ENCODE results near the gene HDAC7. TPM values are rescaled to one million over a fixed set of nuclear protein-coding genes. Genes with fewer than 3 reads are reported as not detected.

The HDAC7 gene
- total RNA-seq, 1 donor from 2014 or later = 120 TPM

DNA sequence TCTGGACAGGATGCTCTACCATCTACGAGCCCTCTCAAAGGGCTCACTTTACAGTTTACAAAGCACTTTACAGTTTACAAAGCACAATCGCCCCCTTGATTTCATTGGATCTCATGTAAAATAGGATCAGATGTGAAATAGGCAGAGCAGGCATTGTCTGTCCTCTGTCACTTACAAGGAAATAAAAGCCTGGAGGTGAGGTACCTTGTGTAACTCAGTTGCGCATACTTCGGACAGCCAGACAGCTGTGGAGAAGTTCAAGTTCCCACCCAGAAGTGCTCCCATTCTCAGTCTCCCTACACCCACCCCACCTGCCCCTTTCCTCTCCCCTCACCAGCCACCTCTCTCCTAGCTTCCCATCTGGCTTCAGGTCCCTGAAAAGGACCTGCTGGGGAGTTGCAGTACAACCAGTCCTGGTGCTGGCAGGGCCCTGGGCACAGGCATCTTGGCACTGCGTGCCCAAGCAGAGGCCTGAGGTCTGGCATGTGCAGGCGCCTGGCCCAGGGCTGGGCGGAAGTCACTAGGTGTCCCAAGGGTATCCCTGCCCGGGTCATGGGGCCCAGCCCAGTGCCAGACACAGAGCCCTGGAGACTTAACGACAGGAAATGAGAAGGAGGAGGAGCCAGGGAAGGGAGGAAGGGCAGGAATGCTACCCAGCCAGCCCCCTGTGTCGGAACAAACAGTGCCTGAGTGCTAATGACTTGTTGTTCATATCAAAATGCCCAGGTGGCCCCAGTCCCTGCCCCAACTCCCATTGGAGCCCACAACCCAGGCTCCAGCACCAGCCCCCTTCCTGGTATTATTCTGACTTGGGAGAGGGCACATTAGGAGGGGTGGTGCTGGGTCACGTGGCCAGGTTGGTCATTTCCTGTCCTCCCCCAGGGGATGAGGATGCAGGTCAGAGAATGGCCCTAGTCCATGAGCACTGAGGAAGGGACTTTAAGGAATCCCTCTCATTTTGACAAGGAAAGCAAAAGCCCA, 66.4 kb downstream of the HDAC7 start:
- DNase-seq (ENCODE audit: extremely low spot score, unreplicated experiment) = no peak
- peaks cover 28% of the 10 kb centered on the region for H3K4me1 Mint-ChIP-seq (ENCODE audit: unreplicated experiment)

DNA sequence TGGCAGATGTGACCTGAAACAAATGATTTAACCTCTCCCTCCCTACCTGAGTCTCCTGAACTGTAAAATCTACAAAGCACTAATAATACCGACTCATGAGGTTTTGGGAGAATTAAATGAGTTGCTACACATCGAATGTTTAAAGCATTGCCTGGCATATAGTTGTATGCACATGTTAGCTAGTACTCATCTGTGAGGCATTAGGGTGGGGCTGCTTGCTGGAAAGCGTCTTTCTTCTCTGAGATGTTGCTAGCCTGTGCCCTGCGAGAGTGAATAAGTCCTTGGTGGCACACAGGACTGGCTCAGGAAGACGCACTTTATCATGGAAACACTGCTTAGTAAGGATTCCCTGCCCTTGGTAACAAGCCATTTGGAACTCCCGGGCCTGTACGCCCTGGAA, 67.2 kb downstream of the HDAC7 start:
- Mint-ChIP-seq H3K4me3 (ENCODE audit: unreplicated experiment) (no peak overlapping the region), H3K36me3 (ENCODE audit: unreplicated experiment) (no peaks in the 10 kb centered on the region), H3K4me1 (ENCODE audit: unreplicated experiment) (peaks cover 24% of the 10 kb centered on the region), H3K27ac (ENCODE audit: unreplicated experiment) (peak overlapping the region; percentile 75), H3K9me3 (ENCODE audit: unreplicated experiment) (no peaks in the 10 kb centered on the region), H3K27me3 (ENCODE audit: unreplicated experiment) (no peaks in the 10 kb centered on the region)
- no peak for DNase-seq (ENCODE audit: extremely low spot score, unreplicated experiment)
- TF ChIP-seq CTCF (IDR thresholded peaks at IDR 0.05) = no peak

More for the DNA sequence above, 66.4 kb downstream of the HDAC7 start:
- Mint-ChIP-seq H3K9me3 (ENCODE audit: unreplicated experiment) (no peaks in the 10 kb centered on the region), H3K27ac (ENCODE audit: unreplicated experiment) (peak overlapping the region; percentile 75), H3K36me3 (ENCODE audit: unreplicated experiment) (no peaks in the 10 kb centered on the region), H3K27me3 (ENCODE audit: unreplicated experiment) (no peaks in the 10 kb centered on the region), H3K4me3 (ENCODE audit: unreplicated experiment) (no peak overlapping the region)
- TF ChIP-seq CTCF (IDR thresholded peaks at IDR 0.05) = no peak

- Mint-ChIP-seq H3K4me1 (ENCODE audit: unreplicated experiment) (peaks cover 22% of the 10 kb centered on the region), H3K9me3 (ENCODE audit: unreplicated experiment) (no peaks in the 10 kb centered on the region), H3K36me3 (ENCODE audit: unreplicated experiment) (no peaks in the 10 kb centered on the region), H3K27ac (ENCODE audit: unreplicated experiment) (no peak overlapping the region), H3K4me3 (ENCODE audit: unreplicated experiment) (no peak overlapping the region), H3K27me3 (ENCODE audit: unreplicated experiment) (no peaks in the 10 kb centered on the region)
- DNase-seq (ENCODE audit: extremely low spot score, unreplicated experiment) = no peak
- TF ChIP-seq CTCF (IDR thresholded peaks at IDR 0.05) = no peak
Measured at GRCh38 chr12:47752121-47752520, 67.6 kb downstream of the HDAC7 start.

DNA sequence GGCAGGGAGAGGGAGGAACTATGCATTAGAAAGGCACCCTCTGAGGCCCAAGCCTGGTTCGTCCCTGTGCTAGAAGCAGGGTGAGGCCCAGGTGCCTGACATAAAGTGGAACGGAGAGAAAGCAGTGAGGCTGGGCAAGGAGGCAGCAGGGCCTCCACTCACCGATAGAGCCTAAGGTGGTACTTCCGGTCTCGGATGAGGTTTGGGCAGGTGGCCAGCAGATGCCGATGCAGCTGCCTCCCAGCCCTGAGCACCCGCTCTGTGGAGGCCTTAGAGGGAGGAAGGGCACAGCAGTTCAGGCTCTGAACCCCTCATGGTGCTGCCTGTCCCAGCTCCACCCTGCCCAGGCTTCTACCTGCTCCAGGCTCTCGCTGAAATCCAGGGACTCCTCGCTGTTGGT, 68.1 kb downstream of the HDAC7 start:
- no peak overlapping the region for H3K4me3 Mint-ChIP-seq (ENCODE audit: unreplicated experiment)
- no peak for TF ChIP-seq CTCF (IDR thresholded peaks at IDR 0.05)
- no peak for DNase-seq (ENCODE audit: extremely low spot score, unreplicated experiment)
- no peaks in the 10 kb centered on the region for H3K27me3 Mint-ChIP-seq (ENCODE audit: unreplicated experiment)
- peaks cover 22% of the 10 kb centered on the region for H3K4me1 Mint-ChIP-seq (ENCODE audit: unreplicated experiment)
- H3K36me3 Mint-ChIP-seq (ENCODE audit: unreplicated experiment) = no peaks in the 10 kb centered on the region
- H3K27ac Mint-ChIP-seq (ENCODE audit: unreplicated experiment) = no peak overlapping the region
- H3K9me3 Mint-ChIP-seq (ENCODE audit: unreplicated experiment) = no peaks in the 10 kb centered on the region

DNA sequence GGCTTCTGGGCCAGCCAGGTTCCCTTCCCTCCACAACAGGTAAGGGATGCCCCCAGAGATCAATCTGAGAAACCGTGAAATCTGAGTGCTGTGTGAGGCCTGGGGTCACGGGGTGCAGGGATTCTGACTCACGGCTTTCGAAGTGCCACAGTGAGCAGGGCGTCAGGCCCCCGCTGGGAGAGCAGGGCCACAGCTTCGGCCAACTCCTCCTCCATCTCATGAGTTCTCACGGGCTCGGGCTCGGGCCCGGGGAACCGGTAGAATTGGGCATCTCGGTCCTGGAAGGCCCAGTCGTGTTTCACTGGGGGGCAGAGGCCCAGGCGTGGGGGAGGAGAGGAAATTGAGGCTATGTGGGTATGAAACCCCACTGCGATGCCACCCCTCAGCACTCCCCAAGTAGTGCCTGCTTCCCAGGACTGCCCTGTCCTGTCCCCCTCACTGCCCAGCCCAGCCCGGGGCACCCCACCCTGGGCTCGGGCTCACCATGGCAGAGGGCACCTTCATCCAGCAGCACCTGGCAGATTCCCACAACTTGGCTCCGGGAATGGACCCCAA, 68.7 kb downstream of the HDAC7 start:
- no peaks in the 10 kb centered on the region for H3K27me3 Mint-ChIP-seq (ENCODE audit: unreplicated experiment)
- H3K4me1 Mint-ChIP-seq (ENCODE audit: unreplicated experiment) = peaks cover 22% of the 10 kb centered on the region
- H3K4me3 Mint-ChIP-seq (ENCODE audit: unreplicated experiment) = no peak overlapping the region
- DNase-seq (ENCODE audit: extremely low spot score, unreplicated experiment) = no peak
- H3K36me3 Mint-ChIP-seq (ENCODE audit: unreplicated experiment) = no peaks in the 10 kb centered on the region
- no peak overlapping the region for H3K27ac Mint-ChIP-seq (ENCODE audit: unreplicated experiment)
- TF ChIP-seq CTCF (IDR thresholded peaks at IDR 0.05) = no peak
- H3K9me3 Mint-ChIP-seq (ENCODE audit: unreplicated experiment) = no peaks in the 10 kb centered on the region
